ENCODE measurements around the gene PRKN. TPM values are rescaled to one million over a fixed set of nuclear protein-coding genes. Genes with fewer than 3 reads are reported as not detected.

The PRKN gene
- total and polyA plus RNA-seq, 10 donors = 0.23 to 14.1 (median 7.0) TPM

GRCh38 chr6:161354276-161354840 lies 1373.2 kb downstream of the PRKN start:
- intact Hi-C loops (cut with DNase I; ENCODE audit: low total_unique reads) = loop anchor here (10.0 kb wide), 1 partner anchor 250 kb away; no protein-coding TSS in a partner anchor
- WGBS, 5 donors = 92 to 97% (median 95%) methylated on average over 12 of the region's 12 CpGs
- Histone ChIP-seq H3K9me3 (no peaks in the 10 kb centered on the region), H3K4me1 (peaks cover 0 to 14% (median 0%) of the 10 kb centered on the region in 6 donors), H3K27ac (no peak overlapping the region), H3K4me3 (no peak overlapping the region), H3K27me3 (replicated peaks in 1 of 7) (no peaks in the 10 kb centered on the region), H3K36me3 (no peaks in the 10 kb centered on the region)
- no peak for DNase-seq
- no peak for TF ChIP-seq POLR2AphosphoS5 (IDR thresholded peaks at IDR 0.05)
- no peak for TF ChIP-seq POLR2A (IDR thresholded peaks at IDR 0.05)
- TF ChIP-seq CTCF (IDR thresholded peaks at IDR 0.05 in 8 of 11, conservative IDR thresholded peaks at IDR 0.05 in 3 of 11) = no peak

GRCh38 chr6:161353208-161353613 lies 1374.4 kb downstream of the PRKN start:
- intact Hi-C loops (cut with DNase I; ENCODE audit: low total_unique reads) = loop anchor here (10.0 kb wide), 1 partner anchor 248 kb away; no protein-coding TSS in a partner anchor
- Histone ChIP-seq H3K36me3 (no peaks in the 10 kb centered on the region), H3K27ac (no peak overlapping the region), H3K27me3 (replicated peaks in 1 of 7) (no peaks in the 10 kb centered on the region), H3K4me1 (peaks cover 0 to 14% (median 0%) of the 10 kb centered on the region in 6 donors), H3K9me3 (no peaks in the 10 kb centered on the region), H3K4me3 (no peak overlapping the region)
- no peak for TF ChIP-seq POLR2A (IDR thresholded peaks at IDR 0.05)
- no peak for TF ChIP-seq POLR2AphosphoS5 (IDR thresholded peaks at IDR 0.05)
- no peak for TF ChIP-seq CTCF (IDR thresholded peaks at IDR 0.05 in 8 of 11, conservative IDR thresholded peaks at IDR 0.05 in 3 of 11)
- WGBS, 5 donors = 80 to 93% (median 84%) methylated on average over 11 of the region's 11 CpGs
- DNase-seq = no peak

GRCh38 chr6:161351858-161352257 lies 1375.7 kb downstream of the PRKN start:
- Histone ChIP-seq H3K4me3 (no peak overlapping the region), H3K9me3 (no peaks in the 10 kb centered on the region), H3K27ac (no peak overlapping the region), H3K4me1 (peaks cover 0 to 14% (median 0%) of the 10 kb centered on the region in 6 donors), H3K36me3 (no peaks in the 10 kb centered on the region), H3K27me3 (replicated peaks in 1 of 7) (no peaks in the 10 kb centered on the region)
- TF ChIP-seq CTCF (IDR thresholded peaks at IDR 0.05 in 8 of 11, conservative IDR thresholded peaks at IDR 0.05 in 3 of 11) = no peak
- intact Hi-C loops (cut with DNase I; ENCODE audit: low total_unique reads) = loop anchor here (10.0 kb wide), 1 partner anchor 247 kb away; no protein-coding TSS in a partner anchor
- WGBS, 5 donors = 29 to 38% (median 31%) methylated on average over 5 of the region's 5 CpGs
- DNase-seq = no peak

GRCh38 chr6:161349886-161350285 lies 1377.7 kb downstream of the PRKN start:
- Histone ChIP-seq H3K4me3 (no peak overlapping the region), H3K9me3 (no peaks in the 10 kb centered on the region), H3K27ac (no peak overlapping the region), H3K36me3 (no peaks in the 10 kb centered on the region), H3K4me1 (peaks cover 0 to 4% (median 0%) of the 10 kb centered on the region in 6 donors), H3K27me3 (replicated peaks in 1 of 7) (no peaks in the 10 kb centered on the region)
- no peak for TF ChIP-seq POLR2A (IDR thresholded peaks at IDR 0.05)
- TF ChIP-seq CTCF (IDR thresholded peaks at IDR 0.05 in 8 of 11, conservative IDR thresholded peaks at IDR 0.05 in 3 of 11) = no peak
- no peak for TF ChIP-seq POLR2AphosphoS5 (IDR thresholded peaks at IDR 0.05)
- intact Hi-C loops (cut with DNase I; ENCODE audit: low total_unique reads) = loop anchor here (10.0 kb wide), 1 partner anchor 245 kb away; no protein-coding TSS in a partner anchor
- DNase-seq = no peak
- 95 to 97% (median 95%) methylated on average over 19 of the region's 19 CpGs for WGBS, 5 donors
